ENCODE results near the gene RNASE1.
"Not testable (repeated sequence)": the region's sequence is repeated elsewhere in the genome, so short reads cannot be mapped to it uniquely, and the experiment has no call there.

Gene RNASE1

DNA sequence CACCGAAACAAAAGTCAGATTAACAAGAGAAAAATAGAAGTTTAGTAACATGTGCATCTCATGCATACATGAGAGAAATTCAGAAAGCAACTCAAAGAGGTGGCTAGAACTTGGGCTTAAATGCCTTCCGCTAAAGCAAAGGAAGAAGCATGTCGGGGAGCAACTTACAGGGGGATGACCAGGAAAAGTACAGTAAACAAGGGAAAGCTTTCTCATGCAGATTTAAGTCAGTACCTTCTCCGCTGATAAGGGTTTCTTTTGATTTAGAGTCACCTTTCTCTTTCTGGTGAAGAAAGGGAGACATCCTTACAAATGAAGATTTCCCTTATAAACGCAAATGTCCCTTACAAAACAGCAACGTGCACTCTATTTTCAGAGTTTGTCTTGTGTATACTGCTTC, 27.6 kb downstream of the RNASE1 start:
- no peak overlapping the region for H3K4me3 Mint-ChIP-seq
- peaks cover 28% of the 10 kb centered on the region for H3K4me1 Mint-ChIP-seq (ENCODE audit: low read depth)
- intact Hi-C loops (cut with micrococcal nuclease), result no loop called here
- no peaks in the 10 kb centered on the region for H3K27me3 Mint-ChIP-seq
- no peaks in the 10 kb centered on the region for H3K36me3 Mint-ChIP-seq (ENCODE audit: low read depth)
- H3K9me3 Mint-ChIP-seq, result no peaks in the 10 kb centered on the region
- H3K27ac Mint-ChIP-seq, result no peak overlapping the region

- Mint-ChIP-seq H3K27ac (no peak overlapping the region), H3K27me3 (no peaks in the 10 kb centered on the region), H3K4me3 (no peak overlapping the region), H3K36me3 (ENCODE audit: low read depth) (no peaks in the 10 kb centered on the region), H3K9me3 (no peaks in the 10 kb centered on the region), H3K4me1 (ENCODE audit: low read depth) (peaks cover 32% of the 10 kb centered on the region)
- intact Hi-C loops (cut with micrococcal nuclease), result no loop called here
These were observed 28.3 kb downstream of the RNASE1 start for GRCh38 chr14:20774258-20774824.

- Mint-ChIP-seq H3K4me1 (ENCODE audit: low read depth) (peaks cover 41% of the 10 kb centered on the region), H3K9me3 (no peaks in the 10 kb centered on the region), H3K4me3 (no peak overlapping the region), H3K27me3 (no peaks in the 10 kb centered on the region), H3K27ac (no peak overlapping the region), H3K36me3 (ENCODE audit: low read depth) (no peaks in the 10 kb centered on the region)
- intact Hi-C loops (cut with micrococcal nuclease), result no loop called here
These were observed 30.0 kb downstream of the RNASE1 start for GRCh38 chr14:20772650-20773049.

- H3K9me3 Mint-ChIP-seq, result no peaks in the 10 kb centered on the region
- intact Hi-C loops (cut with micrococcal nuclease), result no loop called here
These were observed 33.2 kb downstream of the RNASE1 start for GRCh38 chr14:20769421-20769820.

GRCh38 chr14:20768593-20768892, 34.1 kb downstream of the RNASE1 start:
- Mint-ChIP-seq H3K36me3 (ENCODE audit: low read depth) (no peaks in the 10 kb centered on the region), H3K4me3 (no peak overlapping the region), H3K4me1 (ENCODE audit: low read depth) (peaks cover 43% of the 10 kb centered on the region), H3K27ac (peak overlapping the region; percentile 53), H3K9me3 (no peaks in the 10 kb centered on the region), H3K27me3 (no peaks in the 10 kb centered on the region)
- intact Hi-C loops (cut with micrococcal nuclease), result no loop called here

More at GRCh38 chr14:20769421-20769820, 33.2 kb downstream of the RNASE1 start:
- H3K36me3 Mint-ChIP-seq (ENCODE audit: low read depth), result no peaks in the 10 kb centered on the region
- no peak overlapping the region for H3K27ac Mint-ChIP-seq
- H3K27me3 Mint-ChIP-seq, result no peaks in the 10 kb centered on the region
- H3K4me3 Mint-ChIP-seq, result no peak overlapping the region
- H3K4me1 Mint-ChIP-seq (ENCODE audit: low read depth), result peaks cover 40% of the 10 kb centered on the region

GRCh38 chr14:20760950-20761349, 41.7 kb downstream of the RNASE1 start:
- H3K36me3 Mint-ChIP-seq (ENCODE audit: low read depth), result no peaks in the 10 kb centered on the region
- peaks cover 35% of the 10 kb centered on the region for H3K4me1 Mint-ChIP-seq (ENCODE audit: low read depth)
- H3K4me3 Mint-ChIP-seq, result no peak overlapping the region
- no peaks in the 10 kb centered on the region for H3K27me3 Mint-ChIP-seq
- intact Hi-C loops (cut with micrococcal nuclease), result no loop called here
- H3K27ac Mint-ChIP-seq, result no peak overlapping the region
- H3K9me3 Mint-ChIP-seq, result no peaks in the 10 kb centered on the region

DNA sequence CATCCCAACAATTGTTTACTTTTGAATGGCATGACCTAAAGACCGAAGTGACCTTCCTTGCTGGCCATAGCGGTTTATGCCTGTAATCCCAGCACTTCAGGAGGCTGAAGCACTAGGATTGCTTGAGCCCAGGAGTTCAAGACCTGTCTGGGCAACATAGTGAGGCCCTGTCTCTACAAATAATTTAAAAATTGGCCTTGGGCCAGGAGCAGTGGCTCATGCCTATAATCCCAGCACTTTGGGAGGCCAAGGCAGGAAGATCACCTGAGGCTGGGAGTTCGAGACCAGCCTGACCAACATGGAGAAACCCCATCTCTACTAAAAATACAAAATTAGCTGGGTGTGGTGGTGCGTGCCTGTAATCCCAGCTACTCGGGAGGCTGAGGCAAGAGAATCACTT, 43.2 kb downstream of the RNASE1 start:
- peaks cover 20% of the 10 kb centered on the region for H3K4me1 Mint-ChIP-seq (ENCODE audit: low read depth)
- H3K36me3 Mint-ChIP-seq (ENCODE audit: low read depth); H3K9me3 Mint-ChIP-seq; H3K27me3 Mint-ChIP-seq; intact Hi-C loops (cut with micrococcal nuclease); H3K4me3 Mint-ChIP-seq: not testable (repeated sequence)
- peak overlapping the region; percentile 32 for H3K27ac Mint-ChIP-seq

GRCh38 chr14:20757965-20758364, 44.7 kb downstream of the RNASE1 start:
- no peaks in the 10 kb centered on the region for H3K27me3 Mint-ChIP-seq
- intact Hi-C loops (cut with micrococcal nuclease), result no loop called here
- no peak overlapping the region for H3K4me3 Mint-ChIP-seq
- H3K9me3 Mint-ChIP-seq, result peaks cover 7% of the 10 kb centered on the region
- peaks cover 17% of the 10 kb centered on the region for H3K4me1 Mint-ChIP-seq (ENCODE audit: low read depth)
- peak overlapping the region; percentile 67 for H3K27ac Mint-ChIP-seq
- H3K36me3 Mint-ChIP-seq (ENCODE audit: low read depth), result peaks cover 6% of the 10 kb centered on the region

- peaks cover 22% of the 10 kb centered on the region for H3K36me3 Mint-ChIP-seq (ENCODE audit: low read depth)
- peaks cover 17% of the 10 kb centered on the region for H3K4me1 Mint-ChIP-seq (ENCODE audit: low read depth)
- intact Hi-C loops (cut with micrococcal nuclease), result no loop called here
- no peaks in the 10 kb centered on the region for H3K27me3 Mint-ChIP-seq
- peaks cover 31% of the 10 kb centered on the region for H3K9me3 Mint-ChIP-seq
- H3K27ac Mint-ChIP-seq, result peak overlapping the region; percentile 69
- no peak overlapping the region for H3K4me3 Mint-ChIP-seq
These were observed 47.6 kb downstream of the RNASE1 start for GRCh38 chr14:20755037-20755436.

GRCh38 chr14:20754308-20754707, 48.3 kb downstream of the RNASE1 start:
- no peak overlapping the region for H3K4me3 Mint-ChIP-seq
- H3K27me3 Mint-ChIP-seq, result no peaks in the 10 kb centered on the region
- H3K36me3 Mint-ChIP-seq (ENCODE audit: low read depth), result peaks cover 22% of the 10 kb centered on the region
- H3K4me1 Mint-ChIP-seq (ENCODE audit: low read depth), result peaks cover 19% of the 10 kb centered on the region
- intact Hi-C loops (cut with micrococcal nuclease), result no loop called here
- H3K9me3 Mint-ChIP-seq, result peaks cover 31% of the 10 kb centered on the region
- no peak overlapping the region for H3K27ac Mint-ChIP-seq

GRCh38 chr14:20751963-20752562, 50.6 kb downstream of the RNASE1 start:
- no peak overlapping the region for H3K27ac Mint-ChIP-seq
- peaks cover 31% of the 10 kb centered on the region for H3K9me3 Mint-ChIP-seq
- intact Hi-C loops (cut with micrococcal nuclease), result no loop called here
- H3K4me3 Mint-ChIP-seq, result no peak overlapping the region
- H3K27me3 Mint-ChIP-seq, result no peaks in the 10 kb centered on the region
- peaks cover 22% of the 10 kb centered on the region for H3K36me3 Mint-ChIP-seq (ENCODE audit: low read depth)
- peaks cover 15% of the 10 kb centered on the region for H3K4me1 Mint-ChIP-seq (ENCODE audit: low read depth)

Measured in dendritic cell treated with granulocyte-macrophage colony-stimulating factor and Interleukin-4, amounts not matched to agents 40 ng/mL and 50 ng/mL, for 4 days (primary cell).